Nephron progenitor cell (in vitro differentiated cells): Measurements from ENCODE around the gene TPPP2.

Experiments used
- DNase-seq: peaks from one replicate; pipeline ENCODE4 v3.0.0; 2021
- H3K27ac Mint-ChIP-seq: 2 replicates; pipeline ENCODE4 v1.8.0; 2021; ENCODE audit warnings: mild to moderate bottlenecking, moderate library complexity, mixed read lengths
- H3K27me3 Mint-ChIP-seq: 2 replicates; pipeline ENCODE4 v1.8.0; 2021; ENCODE audit warnings: mild to moderate bottlenecking, low read depth, mixed read lengths; ENCODE audit not compliant: poor library complexity
- H3K36me3 Mint-ChIP-seq: 2 replicates; pipeline ENCODE4 v1.8.0; 2021; ENCODE audit warnings: low read depth, mixed read lengths
- H3K4me1 Mint-ChIP-seq: 2 replicates; pipeline ENCODE4 v1.8.0; 2021; ENCODE audit warnings: mixed read lengths
- H3K4me3 Mint-ChIP-seq: 2 replicates; pipeline ENCODE4 v1.8.0; 2021; ENCODE audit warnings: mild to moderate bottlenecking, moderate library complexity, mixed read lengths
- H3K9me3 Mint-ChIP-seq: 2 replicates; pipeline ENCODE4 v1.8.0; 2021; ENCODE audit warnings: mild to moderate bottlenecking, moderate library complexity, mixed read lengths
- TF ChIP-seq, protein P1 (sequence below): fragments of 200-600 bp; sonication (generic); IDR thresholded peaks from 2 replicates; pipeline ENCODE4 v1.5.0; 2021; ENCODE audit warnings: antibody characterized with exemption

The TPPP2 gene

DNA sequence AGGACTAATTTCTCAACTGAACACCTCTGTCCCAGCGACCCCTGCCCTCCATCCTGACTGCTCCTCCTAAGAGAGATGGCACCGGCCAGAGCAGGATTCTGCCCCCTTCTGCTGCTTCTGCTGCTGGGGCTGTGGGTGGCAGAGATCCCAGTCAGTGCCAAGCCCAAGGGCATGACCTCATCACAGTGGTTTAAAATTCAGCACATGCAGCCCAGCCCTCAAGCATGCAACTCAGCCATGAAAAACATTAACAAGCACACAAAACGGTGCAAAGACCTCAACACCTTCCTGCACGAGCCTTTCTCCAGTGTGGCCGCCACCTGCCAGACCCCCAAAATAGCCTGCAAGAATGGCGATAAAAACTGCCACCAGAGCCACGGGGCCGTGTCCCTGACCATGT lies 12.9 kb downstream of the TPPP2 start:
- no peak for DNase-seq
- TF ChIP-seq, protein P1, sequence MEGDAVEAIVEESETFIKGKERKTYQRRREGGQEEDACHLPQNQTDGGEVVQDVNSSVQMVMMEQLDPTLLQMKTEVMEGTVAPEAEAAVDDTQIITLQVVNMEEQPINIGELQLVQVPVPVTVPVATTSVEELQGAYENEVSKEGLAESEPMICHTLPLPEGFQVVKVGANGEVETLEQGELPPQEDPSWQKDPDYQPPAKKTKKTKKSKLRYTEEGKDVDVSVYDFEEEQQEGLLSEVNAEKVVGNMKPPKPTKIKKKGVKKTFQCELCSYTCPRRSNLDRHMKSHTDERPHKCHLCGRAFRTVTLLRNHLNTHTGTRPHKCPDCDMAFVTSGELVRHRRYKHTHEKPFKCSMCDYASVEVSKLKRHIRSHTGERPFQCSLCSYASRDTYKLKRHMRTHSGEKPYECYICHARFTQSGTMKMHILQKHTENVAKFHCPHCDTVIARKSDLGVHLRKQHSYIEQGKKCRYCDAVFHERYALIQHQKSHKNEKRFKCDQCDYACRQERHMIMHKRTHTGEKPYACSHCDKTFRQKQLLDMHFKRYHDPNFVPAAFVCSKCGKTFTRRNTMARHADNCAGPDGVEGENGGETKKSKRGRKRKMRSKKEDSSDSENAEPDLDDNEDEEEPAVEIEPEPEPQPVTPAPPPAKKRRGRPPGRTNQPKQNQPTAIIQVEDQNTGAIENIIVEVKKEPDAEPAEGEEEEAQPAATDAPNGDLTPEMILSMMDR = no peak
- peaks cover 23% of the 10 kb centered on the region for H3K27me3 Mint-ChIP-seq

DNA sequence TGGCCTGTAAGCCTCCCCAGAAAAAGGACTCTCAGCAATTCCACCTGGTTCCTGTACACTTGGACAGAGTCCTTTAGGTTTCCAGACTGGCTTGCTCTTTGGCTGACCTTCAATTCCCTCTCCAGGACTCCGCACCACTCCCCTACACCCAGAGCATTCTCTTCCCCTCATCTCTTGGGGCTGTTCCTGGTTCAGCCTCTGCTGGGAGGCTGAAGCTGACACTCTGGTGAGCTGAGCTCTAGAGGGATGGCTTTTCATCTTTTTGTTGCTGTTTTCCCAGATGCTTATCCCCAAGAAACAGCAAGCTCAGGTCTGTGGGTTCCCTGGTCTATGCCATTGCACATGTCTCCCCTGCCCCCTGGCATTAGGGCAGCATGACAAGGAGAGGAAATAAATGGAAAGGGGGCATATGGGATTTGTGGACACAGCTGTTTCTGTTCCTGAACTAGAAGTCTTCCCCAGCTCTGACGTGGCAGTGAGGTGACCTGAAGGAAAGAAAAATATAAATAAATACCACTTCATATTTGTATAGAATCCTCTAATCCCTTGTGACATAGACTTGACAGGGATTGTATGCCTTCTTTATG lies 13.5 kb downstream of the TPPP2 start:
- peaks cover 23% of the 10 kb centered on the region for H3K27me3 Mint-ChIP-seq
- peaks cover 61% of the 10 kb centered on the region for H3K4me1 Mint-ChIP-seq
- H3K36me3 Mint-ChIP-seq = no peaks in the 10 kb centered on the region
- H3K27ac Mint-ChIP-seq = peak overlapping the region; percentile 77
- no peaks in the 10 kb centered on the region for H3K9me3 Mint-ChIP-seq
- peak overlapping the region; percentile 30 for H3K4me3 Mint-ChIP-seq
- DNase-seq = no peak
- TF ChIP-seq, protein P1 = no peak

More for the DNA sequence above, 12.9 kb downstream of the TPPP2 start:
- no peaks in the 10 kb centered on the region for H3K9me3 Mint-ChIP-seq
- H3K4me1 Mint-ChIP-seq = peaks cover 66% of the 10 kb centered on the region
- H3K27ac Mint-ChIP-seq = no peak overlapping the region
- no peaks in the 10 kb centered on the region for H3K36me3 Mint-ChIP-seq
- no peak overlapping the region for H3K4me3 Mint-ChIP-seq

DNA sequence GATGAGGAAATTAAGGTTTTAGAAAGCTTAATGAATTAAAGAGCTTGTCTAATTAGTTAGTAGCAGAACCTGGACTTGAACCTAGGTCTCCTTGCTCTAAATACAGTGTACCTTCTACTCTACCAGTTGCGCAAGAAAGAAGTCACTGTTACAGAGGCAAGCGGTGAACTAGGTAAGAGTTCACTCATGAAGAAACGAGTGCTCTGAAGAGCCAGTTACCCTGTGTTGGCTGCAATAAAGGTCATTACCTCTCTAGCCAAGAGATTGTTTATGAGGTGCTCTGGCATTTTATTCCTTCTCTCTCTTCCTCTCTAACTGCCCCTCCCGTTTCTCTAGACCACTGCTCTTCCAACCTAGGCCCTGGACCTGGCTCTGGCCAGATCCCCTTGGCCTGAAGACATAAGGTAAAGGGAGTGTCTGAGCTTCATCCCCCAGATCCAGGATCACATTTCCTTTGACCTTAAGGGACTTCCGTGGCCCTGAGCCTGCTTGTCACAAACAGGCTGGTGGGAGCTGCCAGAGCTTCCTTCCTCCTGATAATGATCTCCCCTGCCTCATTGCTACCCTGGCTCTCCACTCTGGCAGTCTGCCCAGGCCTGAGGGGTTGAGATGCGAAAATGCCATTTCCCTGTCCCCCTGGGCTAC lies 14.1 kb downstream of the TPPP2 start:
- Mint-ChIP-seq H3K4me1 (peaks cover 55% of the 10 kb centered on the region), H3K27ac (peak overlapping the region; percentile 77), H3K4me3 (peak overlapping the region; percentile 9), H3K36me3 (no peaks in the 10 kb centered on the region), H3K9me3 (no peaks in the 10 kb centered on the region), H3K27me3 (peaks cover 23% of the 10 kb centered on the region)
- no peak for DNase-seq
- TF ChIP-seq, protein P1 = no peak

DNA sequence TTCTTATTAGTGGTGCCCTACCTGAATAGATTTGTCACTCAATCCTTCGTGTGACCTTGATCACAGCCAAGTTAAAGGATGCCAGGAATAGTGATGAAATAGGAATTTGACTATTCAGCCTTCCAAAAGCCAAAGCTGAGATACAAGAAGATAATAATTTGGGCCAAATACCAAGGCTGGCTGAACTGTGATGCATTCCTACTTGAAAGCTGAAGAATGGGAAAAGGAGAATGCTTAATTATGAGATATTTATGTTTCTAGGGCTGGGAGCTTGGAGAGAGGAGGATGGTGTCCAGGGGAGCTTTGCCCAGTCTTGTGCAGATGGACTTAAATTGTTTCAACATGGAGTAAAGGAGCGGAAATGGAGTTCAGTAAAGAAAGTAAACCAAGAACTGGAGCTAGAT lies 17.4 kb downstream of the TPPP2 start:
- Mint-ChIP-seq H3K36me3 (no peaks in the 10 kb centered on the region), H3K27me3 (peaks cover 20% of the 10 kb centered on the region), H3K4me3 (no peak overlapping the region), H3K9me3 (no peaks in the 10 kb centered on the region), H3K27ac (no peak overlapping the region), H3K4me1 (peaks cover 33% of the 10 kb centered on the region)
- TF ChIP-seq, protein P1 = no peak
- no peak for DNase-seq

DNA sequence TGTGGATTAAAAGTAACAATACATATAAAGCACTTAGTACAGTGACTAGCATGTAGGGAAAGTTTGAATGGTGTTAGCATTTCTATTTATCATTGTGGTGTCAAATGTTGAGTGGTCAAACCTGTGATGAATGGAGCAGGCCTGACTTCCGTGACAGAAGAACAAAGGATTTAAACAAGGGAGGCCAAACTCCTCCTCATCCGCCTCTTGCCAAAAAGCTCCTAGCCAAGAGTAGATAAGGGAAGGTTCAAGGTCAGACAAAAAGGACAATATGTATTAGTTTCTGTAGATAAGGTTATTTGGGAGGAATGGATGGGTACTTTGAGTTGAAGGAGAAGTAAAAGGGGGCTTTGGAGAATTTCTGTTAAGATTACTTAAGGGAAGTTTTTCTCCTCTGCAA lies 18.6 kb downstream of the TPPP2 start:
- H3K36me3 Mint-ChIP-seq = no peaks in the 10 kb centered on the region
- TF ChIP-seq, protein P1 = no peak
- no peak overlapping the region for H3K4me3 Mint-ChIP-seq
- H3K27me3 Mint-ChIP-seq = peaks cover 16% of the 10 kb centered on the region
- DNase-seq = no peak
- H3K9me3 Mint-ChIP-seq = no peaks in the 10 kb centered on the region
- peaks cover 20% of the 10 kb centered on the region for H3K4me1 Mint-ChIP-seq
- H3K27ac Mint-ChIP-seq = no peak overlapping the region

DNA sequence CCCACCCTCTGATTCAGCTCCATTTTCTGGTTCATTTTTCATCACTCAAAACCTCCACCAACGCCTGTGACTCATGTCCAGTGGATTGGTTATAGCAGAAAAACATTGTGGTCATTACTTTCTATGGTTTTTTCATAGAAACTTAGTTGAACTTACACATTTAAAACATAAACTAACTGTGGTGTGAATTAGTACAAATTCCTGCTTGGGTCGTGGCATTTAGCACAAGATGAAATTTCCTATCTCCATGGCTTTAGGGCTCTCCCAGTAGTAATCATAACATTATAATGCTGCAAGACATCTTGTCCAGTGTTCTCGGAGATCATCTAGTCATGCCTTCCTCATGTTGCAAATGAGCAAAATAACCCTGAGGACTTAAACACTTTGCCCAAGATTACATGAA lies 19.3 kb downstream of the TPPP2 start:
- Mint-ChIP-seq H3K27ac (no peak overlapping the region), H3K9me3 (no peaks in the 10 kb centered on the region), H3K27me3 (peaks cover 16% of the 10 kb centered on the region), H3K36me3 (no peaks in the 10 kb centered on the region), H3K4me1 (peaks cover 20% of the 10 kb centered on the region), H3K4me3 (no peak overlapping the region)
- no peak for DNase-seq
- TF ChIP-seq, protein P1 = no peak
